Left ventricle myocardium inferior (tissue), 1 donor: ENCODE measurements around the gene GRID1. TPM values are rescaled to one million over a fixed set of nuclear protein-coding genes. Genes with fewer than 3 reads are reported as not detected.

Experiments
- DNase-seq: peaks from one replicate; pipeline ENCODE4 v3.0.0-alpha.2; 2020
- H3K27ac ChIP-seq: fragments of 200-600 bp; replicated peaks from 2 replicates; pipeline ENCODE4 v1.8.0; 2021
- H3K27me3 ChIP-seq: fragments of 200-600 bp; 2 replicates; pipeline ENCODE4 v1.8.0; 2021; ENCODE audit warnings: low read depth
- H3K36me3 ChIP-seq: fragments of 200-600 bp; 2 replicates; pipeline ENCODE4 v1.8.0; 2021
- H3K4me1 ChIP-seq: fragments of 200-600 bp; 2 replicates; pipeline ENCODE4 v1.8.0; 2021
- H3K4me3 ChIP-seq: fragments of 200-600 bp; 2 replicates; pipeline ENCODE4 v1.8.0; 2021; ENCODE audit warnings: mild to moderate bottlenecking, moderate library complexity
- H3K9me3 ChIP-seq: fragments of 200-600 bp; replicated peaks from 2 replicates; pipeline ENCODE4 v1.8.0; 2021
- CTCF ChIP-seq: fragments of 200-600 bp; IDR thresholded peaks from 2 replicates; pipeline ENCODE4 v1.8.0; 2021; ENCODE audit warnings: antibody characterized with exemption, mild to moderate bottlenecking, borderline replicate concordance
- intact Hi-C: fragments of 100-400 bp; cut with micrococcal nuclease; formaldehyde crosslinking; loops from one replicate; pipeline ENCODE4 v1.11.0; 2022
- total RNA-seq: library from RNA; stranded (reverse); fragmentation: NEBNext Ultra II Directional; extraction: Animal tissue kit (Norgen Biotek cat#: 25700); gene quantifications from one replicate; pipeline ENCODE4 v1.2.1, GENCODE V29; 2021
- donor health status: DM: no; HTN: yes; CAD: no; lungs with severe emphysema.

Gene GRID1
- total RNA-seq, 1 donor from 2014 or later: 1.6 TPM

- no peak for DNase-seq
- Histone ChIP-seq H3K27me3 (peaks cover 2% of the 10 kb centered on the region), H3K36me3 (no peaks in the 10 kb centered on the region), H3K27ac (no peak overlapping the region), H3K4me1 (no peaks in the 10 kb centered on the region), H3K4me3 (no peak overlapping the region), H3K9me3 (peaks cover 4% of the 10 kb centered on the region)
- no peak for TF ChIP-seq CTCF
- intact Hi-C loops: no loop called here
Measured at GRCh38 chr10:86202226-86202735, 164.3 kb downstream of the GRID1 start.

- H3K36me3 ChIP-seq: no peaks in the 10 kb centered on the region
- peaks cover 9% of the 10 kb centered on the region for H3K27me3 ChIP-seq
- H3K27ac ChIP-seq: no peak overlapping the region
- H3K4me1 ChIP-seq: no peaks in the 10 kb centered on the region
- no peak for DNase-seq
- H3K4me3 ChIP-seq: no peak overlapping the region
- intact Hi-C loops: no loop called here
- TF ChIP-seq CTCF: no peak
- peaks cover 4% of the 10 kb centered on the region for H3K9me3 ChIP-seq
Measured at GRCh38 chr10:86200867-86201266, 165.7 kb downstream of the GRID1 start.

- Histone ChIP-seq H3K4me1 (no peaks in the 10 kb centered on the region), H3K9me3 (peaks cover 4% of the 10 kb centered on the region), H3K36me3 (no peaks in the 10 kb centered on the region), H3K27me3 (peaks cover 15% of the 10 kb centered on the region), H3K4me3 (no peak overlapping the region), H3K27ac (no peak overlapping the region)
- intact Hi-C loops: no loop called here
- TF ChIP-seq CTCF: no peak
- DNase-seq: no peak
Measured at GRCh38 chr10:86200269-86200668, 166.3 kb downstream of the GRID1 start.

- no peak for TF ChIP-seq CTCF
- intact Hi-C loops: no loop called here
- H3K27me3 ChIP-seq: peaks cover 21% of the 10 kb centered on the region
- no peaks in the 10 kb centered on the region for H3K36me3 ChIP-seq
- no peak overlapping the region for H3K27ac ChIP-seq
- H3K4me3 ChIP-seq: no peak overlapping the region
- peaks cover 4% of the 10 kb centered on the region for H3K9me3 ChIP-seq
- H3K4me1 ChIP-seq: no peaks in the 10 kb centered on the region
- no peak for DNase-seq
Measured at GRCh38 chr10:86199041-86199440, 167.6 kb downstream of the GRID1 start.

GRCh38 chr10:86198271-86198670, 168.3 kb downstream of the GRID1 start:
- no peak for TF ChIP-seq CTCF
- Histone ChIP-seq H3K27me3 (peaks cover 21% of the 10 kb centered on the region), H3K9me3 (peaks cover 4% of the 10 kb centered on the region), H3K36me3 (no peaks in the 10 kb centered on the region), H3K27ac (no peak overlapping the region), H3K4me1 (no peaks in the 10 kb centered on the region), H3K4me3 (no peak overlapping the region)
- intact Hi-C loops: no loop called here
- DNase-seq: no peak
